NCI-H446 treated with DMSO at 0.1 percent for 48 hours (cell line): ENCODE data around the gene ABHD17C.
"Not testable (repeated sequence)": the region's sequence is repeated elsewhere in the genome, so short reads cannot be mapped to it uniquely, and the experiment has no call there.

Experiments used
- DNase-seq: peaks from one replicate; lab custom pipeline; 2025; lab: John Stamatoyannopoulos, UW

Gene ABHD17C

GRCh38 chr15:80730926-80731325 is 35.8 kb downstream of the ABHD17C start:
- no peak for DNase-seq

- DNase-seq = no peak
Measured at GRCh38 chr15:80732167-80732566, 37.1 kb downstream of the ABHD17C start.

GRCh38 chr15:80732818-80733217 is 37.7 kb downstream of the ABHD17C start:
- no peak for DNase-seq

- DNase-seq = no peak
Measured at GRCh38 chr15:80733460-80733859, 38.4 kb downstream of the ABHD17C start.

- no peak for DNase-seq
Measured at GRCh38 chr15:80735344-80735743, 40.2 kb downstream of the ABHD17C start.

- no peak for DNase-seq
Measured at GRCh38 chr15:80736560-80736959, 41.5 kb downstream of the ABHD17C start.

- DNase-seq = no peak
Measured at GRCh38 chr15:80739919-80740318, 44.8 kb downstream of the ABHD17C start.

GRCh38 chr15:80742081-80742480 is 47.0 kb downstream of the ABHD17C start:
- no peak for DNase-seq

- DNase-seq = no peak
Measured at GRCh38 chr15:80743189-80743833, 48.2 kb downstream of the ABHD17C start.

- no peak for DNase-seq
Measured at GRCh38 chr15:80744415-80744814, 49.3 kb downstream of the ABHD17C start.

GRCh38 chr15:80744826-80745225 is 49.7 kb downstream of the ABHD17C start:
- no peak for DNase-seq

GRCh38 chr15:80745888-80746287 is 50.8 kb downstream of the ABHD17C start:
- no peak for DNase-seq

GRCh38 chr15:80747317-80748053 is 52.4 kb downstream of the ABHD17C start:
- DNase-seq = no peak

- no peak for DNase-seq
Measured at GRCh38 chr15:80749589-80749988, 54.5 kb downstream of the ABHD17C start.

GRCh38 chr15:80750575-80750974 is 55.5 kb downstream of the ABHD17C start:
- DNase-seq = no peak

- DNase-seq = no peak
Measured at GRCh38 chr15:80752204-80752603, 57.1 kb downstream of the ABHD17C start.

GRCh38 chr15:80753161-80753560 is 58.1 kb downstream of the ABHD17C start:
- DNase-seq = no peak

GRCh38 chr15:80754014-80754413 is 58.9 kb downstream of the ABHD17C start:
- no peak for DNase-seq

- DNase-seq = no peak
Measured at GRCh38 chr15:80755885-80756284, 60.8 kb downstream of the ABHD17C start.

GRCh38 chr15:80758130-80758745 is 63.1 kb downstream of the ABHD17C start:
- DNase-seq = no peak

GRCh38 chr15:80760960-80761359 is 65.8 kb downstream of the ABHD17C start:
- no peak for DNase-seq

- no peak for DNase-seq
Measured at GRCh38 chr15:80761754-80762153, 66.6 kb downstream of the ABHD17C start.

- DNase-seq = not testable (repeated sequence)
Measured at GRCh38 chr15:80763235-80763634, 68.1 kb downstream of the ABHD17C start.
